Retina (tissue), 1 donor: Measurements from ENCODE around the gene BHMT.
"Not testable (repeated sequence)": the region's sequence is repeated elsewhere in the genome, so short reads cannot be mapped to it uniquely, and the experiment has no call there.

Source experiments
- DNase-seq: peaks from one replicate; pipeline ENCODE4 v3.0.0-alpha.2; 2016

Gene BHMT

GRCh38 chr5:79111960-79112702 is 522 bp downstream of the BHMT start:
- DNase-seq = peak; percentile 70

DNA sequence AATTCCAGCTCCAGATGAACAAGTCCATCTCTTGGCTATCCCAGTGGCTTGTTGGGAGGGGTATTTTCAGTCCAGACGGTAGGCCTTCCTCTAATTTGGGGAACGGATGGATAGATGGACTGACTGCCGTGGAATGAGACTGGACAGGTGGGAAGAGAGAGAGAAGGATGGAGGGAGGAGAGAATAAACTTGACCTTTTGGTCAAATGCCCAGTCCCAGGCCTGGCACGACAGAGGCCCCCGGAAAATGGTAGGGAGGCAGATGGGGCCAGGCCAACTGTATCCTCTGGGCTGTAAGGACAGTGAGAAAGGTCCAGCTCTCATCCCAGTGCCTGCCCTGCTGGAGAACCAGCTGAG is 1.1 kb downstream of the BHMT start:
- no peak for DNase-seq

- DNase-seq = no peak
These were observed 7.9 kb downstream of the BHMT start for GRCh38 chr5:79119486-79119885.

DNA sequence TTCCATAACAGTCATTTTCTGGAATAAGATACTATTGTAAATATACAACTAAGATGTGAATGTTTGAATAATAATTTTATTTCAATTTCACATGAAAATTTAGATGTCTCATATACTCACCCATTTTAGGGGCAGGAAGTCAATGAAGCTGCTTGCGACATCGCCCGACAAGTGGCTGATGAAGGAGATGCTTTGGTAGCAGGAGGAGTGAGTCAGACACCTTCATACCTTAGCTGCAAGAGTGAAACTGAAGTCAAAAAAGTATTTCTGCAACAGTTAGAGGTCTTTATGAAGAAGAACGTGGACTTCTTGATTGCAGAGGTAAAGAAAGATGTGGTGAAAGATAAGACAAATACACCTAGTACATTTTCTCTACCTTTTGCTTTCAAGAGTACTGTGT is 8.6 kb downstream of the BHMT start:
- DNase-seq = no peak

DNA sequence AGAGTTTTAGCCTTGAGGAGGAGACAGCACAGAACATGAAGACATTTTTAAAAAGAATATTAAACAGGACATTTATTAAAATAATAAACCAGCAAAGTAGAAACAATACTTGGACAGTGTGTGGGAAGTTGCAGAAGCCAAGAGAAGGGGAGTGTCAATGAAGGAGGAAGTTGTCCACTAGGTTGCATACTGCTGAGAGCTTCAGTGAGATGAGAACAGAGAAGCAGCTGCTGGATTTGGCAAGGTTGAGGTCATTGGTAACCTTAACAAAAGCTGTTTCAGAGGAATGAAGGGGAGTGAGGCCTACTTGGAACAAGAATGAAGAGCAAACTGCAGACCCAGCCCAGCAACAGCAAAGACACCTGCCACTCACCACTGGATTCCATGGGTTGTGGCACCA is 11.4 kb downstream of the BHMT start:
- no peak for DNase-seq

- DNase-seq = no peak
These were observed 13.0 kb downstream of the BHMT start for GRCh38 chr5:79124607-79125006.

DNA sequence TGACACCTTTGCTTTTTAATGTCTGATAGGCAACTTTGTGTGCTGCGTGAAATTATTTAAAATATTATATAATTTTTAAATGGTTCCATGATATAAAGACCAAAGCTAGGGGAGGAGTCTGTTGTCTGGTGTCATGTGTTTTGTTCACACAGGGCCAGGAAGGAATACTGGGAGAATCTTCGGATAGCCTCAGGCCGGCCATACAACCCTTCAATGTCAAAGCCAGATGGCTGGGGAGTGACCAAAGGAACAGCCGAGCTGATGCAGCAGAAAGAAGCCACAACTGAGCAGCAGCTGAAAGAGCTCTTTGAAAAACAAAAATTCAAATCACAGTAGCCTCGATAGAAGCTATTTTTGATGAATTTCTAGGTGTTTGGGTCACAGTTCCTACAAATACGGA is 19.2 kb downstream of the BHMT start:
- no peak for DNase-seq

DNA sequence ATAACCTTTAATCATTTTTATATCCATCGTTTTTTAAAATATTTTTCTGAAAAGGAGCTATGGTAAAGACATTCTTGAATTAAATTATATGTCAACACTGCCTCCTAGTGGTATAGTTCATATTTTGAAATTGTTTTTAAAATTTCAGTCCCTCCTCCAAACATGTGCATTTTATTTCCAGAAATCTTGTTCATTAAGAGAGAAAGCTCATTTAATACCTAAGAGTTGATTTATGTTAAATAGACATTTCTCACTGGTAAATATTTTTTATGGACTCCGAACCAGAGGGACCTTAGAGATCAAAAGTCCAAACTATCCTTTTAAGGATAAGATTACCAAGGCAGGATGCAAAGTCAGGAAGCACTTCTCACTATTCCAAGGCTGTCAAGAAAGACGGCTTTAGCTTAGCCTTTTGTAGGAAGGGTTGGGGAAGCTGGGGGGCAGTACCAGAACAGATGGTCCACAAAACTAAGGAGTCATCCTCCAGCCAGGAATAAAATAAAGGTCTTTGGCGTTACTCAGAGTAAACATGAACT is 21.6 kb downstream of the BHMT start:
- DNase-seq = peak; percentile 39

GRCh38 chr5:79133657-79134451 is 22.2 kb downstream of the BHMT start:
- DNase-seq = peak; percentile 84

DNA sequence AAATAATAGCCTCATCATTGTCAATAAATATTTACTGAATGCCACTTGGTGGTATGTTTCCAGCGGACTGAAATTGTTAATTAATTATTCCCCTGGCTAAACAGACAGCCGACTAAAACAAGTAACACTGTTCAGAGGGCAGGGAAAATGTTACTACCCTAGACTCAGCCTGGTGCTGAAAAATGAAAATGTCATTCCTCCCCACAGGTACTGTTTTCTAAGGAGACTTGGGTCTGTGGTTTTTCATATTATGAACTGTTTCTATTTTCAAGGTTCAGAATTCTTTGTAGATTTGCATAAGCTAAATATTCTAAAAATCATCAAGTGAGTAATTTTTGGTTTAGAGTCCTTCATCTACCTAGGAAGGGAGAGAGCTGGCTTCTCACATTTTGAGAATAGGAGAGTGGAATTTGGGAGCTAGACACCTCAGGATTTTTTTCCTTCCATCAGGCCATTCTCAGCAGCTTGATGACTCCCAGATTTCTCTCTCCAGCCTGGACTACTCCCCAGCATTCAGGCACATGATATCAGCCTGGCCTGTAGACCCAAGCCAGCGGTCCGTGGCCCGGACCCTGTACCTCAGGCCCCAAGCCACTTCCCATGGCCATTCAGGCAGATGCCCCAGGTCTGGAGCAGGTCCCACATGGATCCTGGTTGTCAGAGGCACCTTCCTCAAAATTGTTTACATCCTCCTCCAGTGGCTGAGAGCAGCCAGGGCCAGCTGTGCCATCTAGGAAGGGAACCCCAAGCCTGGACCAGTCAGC is 24.4 kb downstream of the BHMT start:
- DNase-seq = no peak

- DNase-seq = no peak
These were observed 25.0 kb downstream of the BHMT start for GRCh38 chr5:79136618-79137017.

- no peak for DNase-seq
These were observed 28.9 kb downstream of the BHMT start for GRCh38 chr5:79140553-79140952.

DNA sequence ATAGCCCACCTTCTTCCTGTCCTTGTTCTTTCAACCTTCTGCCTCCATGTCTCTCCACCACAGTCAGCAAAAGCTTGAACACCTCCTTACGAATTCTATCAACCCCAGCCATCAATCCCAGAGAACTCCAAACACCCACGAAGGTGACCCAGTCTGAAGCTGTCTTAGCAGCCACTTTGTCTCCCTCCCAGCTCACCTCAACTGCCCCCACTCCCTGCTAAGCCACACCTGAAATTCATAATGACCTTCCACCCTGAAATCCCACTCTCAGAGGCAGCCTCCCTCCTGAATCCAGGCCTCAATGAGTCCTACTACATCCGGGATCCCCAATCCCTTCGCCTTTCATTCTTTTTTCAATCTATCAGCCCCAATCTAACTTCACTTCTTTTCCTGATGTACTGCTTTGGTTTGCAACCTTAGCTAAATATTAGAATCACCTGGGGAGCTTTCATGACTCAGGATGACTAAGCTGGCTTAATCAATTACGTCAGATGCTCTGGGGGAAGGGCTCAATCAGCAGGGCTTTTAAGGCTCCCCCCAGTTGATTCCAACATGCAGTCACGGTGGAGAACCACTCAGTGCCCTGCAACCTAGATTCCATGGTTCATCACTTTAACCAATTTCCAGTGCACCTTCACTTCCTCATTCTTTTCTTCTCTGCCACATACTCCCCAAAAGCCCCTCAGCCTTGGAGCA is 32.2 kb downstream of the BHMT start:
- no peak for DNase-seq

DNA sequence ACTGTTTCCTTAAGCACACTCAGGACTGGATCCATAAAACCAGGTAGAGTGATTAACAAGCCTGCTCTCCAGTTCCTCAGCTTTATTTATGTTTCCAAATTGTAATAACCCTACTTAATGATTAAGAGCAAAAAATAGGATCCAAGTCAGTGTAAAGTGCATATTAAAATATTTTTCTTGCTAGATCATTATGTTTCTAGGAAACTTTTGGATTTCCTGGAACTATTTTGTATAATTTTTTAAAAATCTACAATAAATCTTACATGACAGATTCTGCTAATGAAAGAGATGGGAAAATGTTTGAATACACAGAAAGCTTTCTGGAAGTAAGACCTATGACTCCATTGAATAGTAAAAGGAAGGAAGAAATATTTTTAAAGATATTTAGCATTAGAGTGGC is 35.5 kb downstream of the BHMT start:
- DNase-seq = no peak

DNA sequence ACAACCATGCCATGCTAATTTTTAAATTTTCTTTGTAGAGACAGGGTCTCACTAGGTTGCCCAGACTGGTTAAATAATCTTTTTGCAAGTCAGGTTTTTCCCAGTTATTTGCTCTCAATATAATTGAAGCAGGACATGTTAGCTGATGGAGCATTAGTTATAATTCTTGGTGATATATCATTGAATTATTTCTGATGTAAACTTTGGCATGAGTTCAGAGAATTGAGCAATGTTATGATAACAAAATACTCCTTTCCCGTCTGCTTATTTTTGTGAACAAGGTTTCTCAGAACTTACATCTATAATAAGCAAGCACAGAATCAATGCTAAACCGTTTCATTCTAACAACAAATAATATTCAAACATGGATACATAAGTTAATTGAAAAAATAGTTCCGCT is 37.8 kb downstream of the BHMT start:
- no peak for DNase-seq

DNA sequence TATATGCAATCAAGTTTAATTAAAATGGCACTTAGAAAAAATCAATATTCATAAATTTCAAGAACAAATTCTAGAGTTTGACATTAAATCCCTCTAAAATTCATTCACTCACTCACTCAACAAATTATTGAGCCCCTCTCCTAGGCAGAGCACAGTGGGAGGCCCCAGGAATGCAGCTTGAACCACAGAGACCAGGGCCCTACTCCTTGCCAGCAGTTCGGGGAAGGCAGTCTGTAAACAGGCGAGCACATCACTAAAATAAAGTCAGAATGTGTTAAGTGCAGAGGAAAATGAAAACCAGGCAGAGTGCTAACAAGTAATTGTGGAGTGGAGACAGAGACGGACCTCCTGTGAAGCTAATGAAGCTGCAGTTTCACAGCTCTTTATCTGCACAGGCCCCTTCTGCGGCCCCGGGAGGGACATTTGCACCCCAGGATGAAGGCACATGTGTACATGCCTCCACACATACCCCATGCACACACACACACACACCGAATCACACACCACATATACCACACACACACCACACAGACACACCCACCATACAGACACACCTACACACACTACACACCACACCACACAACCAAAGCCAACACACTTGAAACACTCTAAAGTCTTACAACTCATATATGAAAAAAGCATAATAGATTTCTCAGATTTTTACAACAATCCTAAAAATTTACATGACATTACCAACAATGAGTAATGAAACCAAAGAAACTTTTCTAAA is 40.5 kb downstream of the BHMT start:
- no peak for DNase-seq

DNA sequence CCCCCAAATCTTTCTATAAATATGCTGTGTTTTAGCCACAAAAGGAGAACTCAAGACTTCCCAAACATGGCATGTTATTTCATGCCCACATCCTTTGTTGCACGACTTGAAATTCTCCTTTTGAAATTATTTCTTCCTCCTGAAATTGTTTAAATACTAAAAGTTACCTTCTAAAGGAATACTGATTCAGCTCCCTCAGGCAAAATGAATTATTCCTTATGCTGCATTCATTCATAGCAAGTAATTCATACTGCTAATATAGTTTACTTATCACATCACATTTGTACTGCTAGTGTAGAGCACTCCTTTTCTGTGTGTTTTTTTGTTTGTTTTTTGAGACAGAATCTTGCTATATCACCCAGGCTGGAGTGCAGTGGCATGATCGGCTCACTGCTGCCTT is 45.7 kb downstream of the BHMT start:
- no peak for DNase-seq

- DNase-seq = not testable (repeated sequence)
These were observed 50.0 kb downstream of the BHMT start for GRCh38 chr5:79161647-79162046.

GRCh38 chr5:79168031-79168430 is 56.4 kb downstream of the BHMT start:
- no peak for DNase-seq

DNA sequence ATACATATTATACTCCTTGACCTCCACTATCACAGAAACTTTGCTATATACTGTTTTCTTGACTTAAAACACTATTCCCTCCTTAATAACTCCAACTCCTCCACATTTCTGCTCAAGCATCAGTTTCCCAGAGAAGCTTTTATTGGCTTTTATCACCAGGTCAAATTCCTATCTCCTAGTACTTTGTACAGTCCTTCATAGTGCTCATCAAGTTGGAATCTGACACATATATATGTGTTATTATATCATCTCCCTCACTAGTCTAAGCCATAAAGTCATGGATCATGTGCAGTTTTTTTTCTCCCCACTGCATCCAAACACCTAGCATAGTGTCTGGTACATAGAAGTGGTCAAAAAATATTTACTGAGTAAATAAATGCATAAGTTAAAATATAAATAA is 59.1 kb downstream of the BHMT start:
- DNase-seq = no peak

DNA sequence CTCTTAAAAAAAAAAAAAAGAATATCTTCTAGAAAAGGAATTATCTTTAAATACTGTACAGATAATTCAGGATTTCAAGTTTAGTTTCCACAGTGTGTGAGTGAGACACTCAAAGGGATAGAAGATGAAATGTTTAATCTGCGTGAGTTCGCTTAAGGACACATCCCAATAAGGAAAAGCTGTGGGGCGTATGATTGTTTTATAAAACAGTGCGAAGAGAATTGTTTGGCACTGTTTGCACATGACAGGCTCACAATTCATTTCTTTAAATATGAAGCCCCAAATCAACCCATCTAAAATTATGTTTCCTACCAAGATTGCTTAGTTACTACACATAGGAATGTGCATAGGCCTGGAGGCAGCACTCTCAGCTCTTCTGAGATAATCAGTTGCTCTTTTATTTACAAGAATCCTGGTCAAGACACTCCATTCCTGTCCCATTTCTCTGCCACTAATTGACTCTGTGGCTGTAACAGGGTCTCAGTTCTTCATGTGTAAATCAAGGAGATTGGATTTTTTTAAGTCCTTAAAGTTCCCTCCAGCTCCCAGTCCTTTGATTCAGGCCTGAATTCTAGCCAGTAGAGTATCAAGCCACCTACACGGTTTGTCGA is 60.1 kb downstream of the BHMT start:
- no peak for DNase-seq

DNA sequence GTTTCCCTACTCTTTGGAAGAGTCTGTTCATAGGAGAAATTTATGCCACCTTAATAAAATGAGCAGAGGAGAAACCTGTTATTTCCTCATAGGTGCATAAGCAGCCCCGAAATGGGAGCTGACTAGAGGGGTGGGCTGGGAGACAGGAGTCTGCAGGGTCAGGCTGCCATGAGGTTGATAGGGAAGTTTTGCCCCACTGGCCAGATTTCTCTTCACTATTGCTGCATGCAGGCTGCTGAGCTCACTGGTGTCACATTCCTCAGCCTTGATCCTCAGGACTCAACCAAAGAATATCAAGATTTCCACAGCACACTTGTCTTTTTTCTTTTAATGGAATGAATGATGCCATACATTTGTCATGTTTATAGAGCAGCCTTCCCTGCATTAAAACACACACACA is 60.7 kb downstream of the BHMT start:
- DNase-seq = no peak
